Muscle layer of duodenum (tissue), 2 donors: Measurements from ENCODE around the gene POU2AF1.
"Not testable (repeated sequence)": the region's sequence is repeated elsewhere in the genome, so short reads cannot be mapped to it uniquely, and the experiment has no call there.

Experiments
- H3K27ac ChIP-seq: one replicate; pipeline ENCODE4 v1.7.0; 2013; ENCODE audit warnings: mild to moderate bottlenecking, low read length
- H3K27me3 ChIP-seq: one replicate; pipeline ENCODE4 v1.7.0; 2013; ENCODE audit warnings: low read depth, mild to moderate bottlenecking, control low read depth, low read length
- H3K36me3 ChIP-seq, 2 donors: one replicate each; pipeline ENCODE4 v1.7.0; 2013; ENCODE audit warnings: low read length in 2 of 2, control low read depth in 1 of 2, mild to moderate bottlenecking in 1 of 2; ENCODE audit not compliant: insufficient read depth in 2 of 2, control insufficient read depth in 1 of 2
- H3K4me1 ChIP-seq, 2 donors: one replicate each; pipeline ENCODE4 v1.7.0; 2013; ENCODE audit warnings: low read length in 2 of 2, mild to moderate bottlenecking in 2 of 2, control low read depth in 1 of 2, moderate library complexity in 1 of 2; ENCODE audit not compliant: insufficient read depth in 2 of 2, control insufficient read depth in 1 of 2
- H3K4me3 ChIP-seq, 2 donors: one replicate each; pipeline ENCODE4 v1.7.0; 2013; ENCODE audit warnings: low read length in 2 of 2, low read depth in 1 of 2, mild to moderate bottlenecking in 1 of 2
- H3K9me3 ChIP-seq, 2 donors: one replicate each; pipeline ENCODE4 v1.7.0; 2013; ENCODE audit warnings: low read length in 2 of 2, control low read depth in 1 of 2, mild to moderate bottlenecking in 1 of 2; ENCODE audit not compliant: control insufficient read depth in 1 of 2
- donor health status: healthy.

The POU2AF1 gene

DNA sequence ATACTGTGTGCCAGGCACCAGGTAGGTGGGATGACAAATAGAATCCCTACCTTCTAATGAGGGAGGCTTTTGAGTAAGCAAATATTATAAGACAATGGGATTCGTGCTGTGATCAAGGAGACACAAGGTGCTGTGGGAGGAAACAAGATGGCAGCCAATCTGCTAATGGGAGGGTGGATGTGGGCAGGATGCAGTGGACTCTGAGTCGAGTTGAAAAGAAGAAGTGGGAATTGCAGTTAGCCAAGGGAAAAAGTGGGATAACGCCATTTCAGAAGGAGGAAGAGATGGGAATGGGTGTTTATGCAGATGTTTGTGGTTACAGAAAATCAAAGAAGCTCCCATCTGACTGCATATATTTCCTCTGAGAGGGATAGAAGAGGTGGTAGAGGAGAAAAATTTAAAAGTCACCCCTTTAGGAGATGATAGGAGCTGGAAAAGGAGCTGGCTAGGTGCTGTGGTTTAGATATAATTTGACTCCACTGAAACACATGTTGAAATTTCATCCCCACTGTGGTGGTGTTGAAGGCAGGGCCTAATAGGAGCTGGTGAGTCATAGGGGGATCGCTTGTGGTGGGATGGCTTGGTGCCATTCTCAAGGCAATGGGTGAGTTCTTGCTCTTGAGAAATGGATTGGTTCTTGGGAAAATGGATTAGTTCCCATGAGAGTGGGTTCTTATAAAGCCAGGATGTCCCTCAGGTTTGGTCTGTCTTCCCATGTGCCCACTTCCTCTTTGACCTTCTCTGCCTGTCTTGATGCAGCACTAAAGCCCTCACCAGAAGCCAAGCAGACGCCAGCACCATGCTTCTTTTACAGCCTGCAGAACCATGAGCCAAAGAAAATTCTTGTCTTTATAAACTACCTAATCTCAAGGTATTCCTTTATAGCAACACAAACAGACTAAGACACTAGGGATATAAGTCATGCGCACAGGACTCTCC is 30.0 kb upstream of the POU2AF1 start:
- H3K4me3 ChIP-seq = no peak overlapping the region
- no peaks in the 10 kb centered on the region for H3K36me3 ChIP-seq
- H3K27me3 ChIP-seq = no peaks in the 10 kb centered on the region

DNA sequence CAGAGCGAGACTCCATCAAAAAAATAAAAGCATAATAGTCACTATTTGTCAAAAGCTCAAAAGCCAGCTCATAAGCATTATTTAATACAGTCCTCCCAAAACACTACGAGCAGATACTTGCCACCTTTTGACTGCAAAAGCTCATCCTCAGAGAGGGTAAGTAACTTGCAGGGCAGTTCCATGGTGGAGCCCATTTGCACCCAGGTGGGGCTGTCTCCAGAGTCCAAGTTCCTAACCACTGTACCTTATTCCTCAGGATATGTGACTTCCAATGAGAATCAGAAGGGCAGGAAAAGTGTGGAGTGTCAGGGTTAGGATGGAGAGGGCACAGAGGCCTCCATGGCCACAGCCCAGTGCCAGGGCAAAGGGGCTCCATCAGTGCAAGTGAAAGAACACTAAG is 28.6 kb upstream of the POU2AF1 start:
- H3K36me3 ChIP-seq = no peaks in the 10 kb centered on the region
- H3K27me3 ChIP-seq = no peaks in the 10 kb centered on the region
- no peaks in the 10 kb centered on the region for H3K4me1 ChIP-seq
- H3K9me3 ChIP-seq = no peaks in the 10 kb centered on the region
- no peak overlapping the region for H3K4me3 ChIP-seq
- H3K27ac ChIP-seq = no peak overlapping the region

More for the DNA sequence above, 30.0 kb upstream of the POU2AF1 start:
- Histone ChIP-seq H3K9me3 (no peaks in the 10 kb centered on the region), H3K4me1 (no peaks in the 10 kb centered on the region), H3K27ac (no peak overlapping the region)

DNA sequence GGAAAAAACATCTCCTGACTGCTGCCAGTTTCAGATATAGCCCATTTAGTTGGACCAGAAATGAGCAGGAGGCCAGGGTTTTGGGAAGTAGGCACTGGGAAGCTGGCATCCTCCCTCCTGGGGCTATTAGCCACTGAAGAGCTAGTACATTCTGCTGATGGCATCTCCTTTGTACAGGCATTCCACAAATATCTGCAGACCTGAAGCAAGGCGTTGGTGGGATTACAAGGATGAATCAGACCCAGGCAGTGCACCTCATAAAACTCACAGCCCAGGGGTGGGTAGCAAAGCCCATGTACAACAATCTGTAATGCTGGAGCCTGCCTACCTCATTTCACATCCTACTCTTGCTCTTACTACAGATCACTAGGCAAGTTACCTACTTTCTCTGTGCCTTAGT is 27.5 kb upstream of the POU2AF1 start:
- Histone ChIP-seq H3K36me3 (no peaks in the 10 kb centered on the region), H3K9me3 (no peaks in the 10 kb centered on the region), H3K27me3 (no peaks in the 10 kb centered on the region), H3K4me1 (no peaks in the 10 kb centered on the region), H3K27ac (no peak overlapping the region), H3K4me3 (no peak overlapping the region)

DNA sequence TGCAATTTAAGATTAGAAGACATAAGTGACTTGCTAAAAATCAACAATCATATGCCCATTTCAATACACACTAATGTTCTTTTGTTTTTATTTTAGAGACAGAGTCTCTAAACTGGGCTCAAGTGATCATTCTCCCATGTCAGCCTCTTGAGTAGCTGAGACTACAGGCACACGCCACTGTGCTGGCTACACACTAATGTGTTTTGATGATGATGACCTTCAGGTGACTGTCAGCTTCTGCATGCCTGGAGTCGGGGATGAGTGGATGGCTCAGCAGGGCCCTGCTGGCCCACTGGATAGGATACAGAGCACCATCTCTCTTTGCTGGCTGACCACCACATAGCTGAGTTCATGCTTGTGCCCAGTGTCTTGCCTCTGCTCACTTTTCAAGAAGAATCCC is 27.0 kb upstream of the POU2AF1 start:
- Histone ChIP-seq H3K36me3 (no peaks in the 10 kb centered on the region), H3K27me3 (no peaks in the 10 kb centered on the region), H3K27ac (no peak overlapping the region), H3K9me3 (no peaks in the 10 kb centered on the region), H3K4me1 (no peaks in the 10 kb centered on the region), H3K4me3 (no peak overlapping the region)

DNA sequence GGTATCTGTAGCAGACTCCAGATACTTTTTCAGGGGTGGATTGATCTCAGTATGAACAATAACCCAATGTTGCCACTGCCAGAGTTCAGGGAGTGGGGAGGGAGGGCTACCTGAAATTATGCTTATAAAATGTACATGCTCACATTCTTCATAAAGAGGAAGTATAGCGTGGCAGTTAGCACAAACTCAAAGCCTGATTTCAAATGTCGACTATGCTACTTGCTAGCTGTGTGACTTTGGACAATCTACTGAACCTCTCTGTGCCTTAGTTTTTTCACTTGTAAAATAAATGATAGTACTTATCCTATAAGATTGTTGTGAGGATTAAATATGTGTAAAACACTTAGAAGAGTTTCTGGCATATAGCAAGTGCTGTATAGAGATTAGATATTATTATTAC is 26.5 kb upstream of the POU2AF1 start:
- Histone ChIP-seq H3K4me1 (no peaks in the 10 kb centered on the region), H3K9me3 (no peaks in the 10 kb centered on the region), H3K36me3 (no peaks in the 10 kb centered on the region), H3K27ac (no peak overlapping the region), H3K4me3 (no peak overlapping the region), H3K27me3 (no peaks in the 10 kb centered on the region)

DNA sequence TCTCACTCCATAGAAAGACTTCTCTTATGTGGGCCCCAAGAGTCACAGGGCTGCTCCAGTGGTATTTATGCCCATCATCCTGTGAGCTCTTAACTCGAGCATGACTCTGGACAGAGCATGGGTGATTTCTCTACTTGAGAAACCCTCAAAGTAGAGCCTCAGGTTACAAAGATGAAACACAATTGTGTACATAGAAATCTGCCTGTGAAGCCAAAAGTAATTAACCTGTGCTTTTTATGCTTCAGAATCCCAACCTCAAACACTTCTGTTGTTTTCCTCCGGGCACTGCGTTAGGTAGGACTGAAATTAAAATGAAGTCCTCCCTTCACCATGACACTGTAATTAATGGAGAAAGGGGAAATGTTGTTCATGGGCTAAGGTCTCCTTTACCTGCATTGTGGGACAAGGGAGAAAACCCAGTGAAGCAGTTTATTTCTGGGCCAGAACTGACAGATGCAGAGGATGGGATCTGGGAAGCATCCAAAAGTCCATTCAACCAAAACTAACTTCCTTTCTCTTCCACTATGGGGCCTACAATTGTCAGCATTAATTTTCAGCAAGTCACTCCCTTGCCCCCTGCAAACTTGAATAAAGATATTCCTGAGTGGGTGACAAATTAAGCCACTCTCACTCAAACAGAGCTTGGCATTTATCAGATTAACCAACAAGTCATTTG is 24.1 kb upstream of the POU2AF1 start:
- H3K36me3 ChIP-seq = no peaks in the 10 kb centered on the region
- H3K27me3 ChIP-seq = no peaks in the 10 kb centered on the region
- no peaks in the 10 kb centered on the region for H3K9me3 ChIP-seq
- H3K27ac ChIP-seq = no peak overlapping the region
- no peaks in the 10 kb centered on the region for H3K4me1 ChIP-seq
- H3K4me3 ChIP-seq = no peak overlapping the region

DNA sequence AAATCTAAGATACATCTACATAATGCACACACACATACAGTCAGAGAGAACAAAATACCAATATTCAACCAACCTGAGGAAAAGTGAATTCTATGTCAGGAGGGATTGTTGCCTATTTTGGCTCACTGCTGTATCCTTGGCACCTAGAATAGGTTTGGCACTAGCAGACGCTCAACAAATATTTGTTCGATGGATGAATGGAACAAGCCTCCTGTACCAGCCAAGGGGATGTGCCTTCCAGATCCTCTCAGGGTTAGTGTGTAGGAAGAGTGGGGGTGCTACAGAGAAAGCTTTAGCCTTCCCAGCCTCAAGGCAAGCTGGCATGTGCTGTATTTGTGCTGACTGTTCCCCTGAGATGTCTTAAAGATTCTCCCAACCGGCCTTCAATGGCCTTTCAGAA is 23.3 kb upstream of the POU2AF1 start:
- Histone ChIP-seq H3K27me3 (no peaks in the 10 kb centered on the region), H3K4me3 (no peak overlapping the region), H3K9me3 (no peaks in the 10 kb centered on the region), H3K36me3 (no peaks in the 10 kb centered on the region), H3K27ac (no peak overlapping the region), H3K4me1 (no peaks in the 10 kb centered on the region)

DNA sequence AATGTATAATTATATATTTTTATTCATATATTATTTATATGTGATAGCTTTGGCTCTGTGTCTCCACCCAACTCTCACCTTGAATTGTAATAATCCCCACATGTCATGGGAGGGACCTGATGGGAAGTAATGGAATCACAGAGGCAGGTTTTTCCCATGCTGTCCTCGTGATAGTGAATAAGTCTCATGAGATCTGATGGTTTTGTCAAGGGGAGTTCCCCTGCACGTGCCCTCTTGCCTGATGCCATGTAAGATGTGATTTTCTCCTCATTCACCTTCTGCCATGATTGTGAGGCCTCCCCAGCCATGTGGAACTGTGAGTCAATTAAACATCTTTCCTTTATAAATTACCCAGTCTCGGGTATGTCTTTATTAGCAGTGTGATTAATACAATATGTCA is 22.9 kb upstream of the POU2AF1 start:
- H3K4me1 ChIP-seq, H3K27me3 ChIP-seq, H3K27ac ChIP-seq, H3K4me3 ChIP-seq, H3K36me3 ChIP-seq, H3K9me3 ChIP-seq: not testable (repeated sequence)

DNA sequence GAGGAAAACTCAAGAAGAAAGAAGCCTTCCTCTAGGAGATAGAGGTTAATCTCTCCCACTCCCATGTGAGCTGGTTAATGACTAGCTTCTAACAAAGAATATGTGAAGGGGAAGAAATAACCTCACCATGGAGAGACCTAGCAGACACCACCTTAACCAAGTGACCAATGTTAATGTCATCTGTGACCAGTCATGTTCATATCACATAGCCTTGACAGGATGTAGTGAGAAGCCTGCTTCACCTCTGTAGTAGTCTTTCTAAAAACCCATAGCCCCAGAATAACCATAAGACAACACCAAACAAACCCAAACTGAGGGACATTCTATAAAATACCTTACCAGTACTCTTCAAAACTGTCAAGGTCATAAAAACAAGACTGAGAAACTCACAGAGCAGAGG is 21.5 kb upstream of the POU2AF1 start:
- no peaks in the 10 kb centered on the region for H3K9me3 ChIP-seq

DNA sequence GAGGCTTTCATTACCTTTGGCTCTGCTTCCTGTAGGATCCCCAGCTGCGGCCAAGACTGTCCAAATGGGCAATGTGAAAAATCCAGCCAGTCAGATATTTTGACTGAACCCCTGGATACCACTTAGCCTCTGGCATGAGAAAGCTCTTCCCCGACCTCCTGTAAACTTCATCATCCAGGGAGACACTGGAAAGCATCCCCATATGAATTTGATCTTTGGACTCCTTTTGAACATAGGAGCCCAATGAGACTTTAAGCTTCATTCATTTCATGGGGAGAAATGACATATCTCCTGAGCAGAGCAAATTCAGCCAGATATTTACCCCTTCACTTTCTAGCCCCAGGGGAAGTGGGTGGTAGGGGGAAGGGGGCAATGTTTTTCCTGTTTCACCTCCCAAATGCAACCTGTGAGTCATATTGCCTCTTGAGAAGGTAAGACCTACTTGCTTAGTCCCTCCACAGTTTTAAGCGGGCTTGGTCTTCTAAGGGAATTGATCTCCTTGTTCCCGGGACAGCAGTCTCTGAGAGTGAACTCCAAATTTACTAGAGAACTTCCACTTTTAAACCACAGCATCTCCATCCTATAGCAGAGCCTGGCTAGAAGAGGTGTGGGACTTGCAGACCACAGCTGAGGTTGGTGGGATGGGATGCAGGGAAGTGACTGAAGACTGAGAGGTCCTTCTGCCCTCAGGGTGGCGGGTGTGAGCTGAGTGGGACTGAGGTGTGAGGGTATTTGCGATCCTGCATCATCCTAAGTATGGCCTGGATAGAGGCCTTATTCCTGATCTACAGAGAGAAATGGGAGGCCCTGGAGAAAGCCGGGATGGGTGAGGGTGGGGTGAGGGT is 20.3 kb upstream of the POU2AF1 start:
- Histone ChIP-seq H3K9me3 (no peaks in the 10 kb centered on the region), H3K4me1 (no peaks in the 10 kb centered on the region), H3K4me3 (no peak overlapping the region), H3K27me3 (no peaks in the 10 kb centered on the region), H3K36me3 (no peaks in the 10 kb centered on the region), H3K27ac (no peak overlapping the region)

More for the DNA sequence above, 21.5 kb upstream of the POU2AF1 start:
- Histone ChIP-seq H3K27ac (no peak overlapping the region), H3K4me3 (no peak overlapping the region), H3K27me3 (no peaks in the 10 kb centered on the region), H3K36me3 (no peaks in the 10 kb centered on the region), H3K4me1 (no peaks in the 10 kb centered on the region)

DNA sequence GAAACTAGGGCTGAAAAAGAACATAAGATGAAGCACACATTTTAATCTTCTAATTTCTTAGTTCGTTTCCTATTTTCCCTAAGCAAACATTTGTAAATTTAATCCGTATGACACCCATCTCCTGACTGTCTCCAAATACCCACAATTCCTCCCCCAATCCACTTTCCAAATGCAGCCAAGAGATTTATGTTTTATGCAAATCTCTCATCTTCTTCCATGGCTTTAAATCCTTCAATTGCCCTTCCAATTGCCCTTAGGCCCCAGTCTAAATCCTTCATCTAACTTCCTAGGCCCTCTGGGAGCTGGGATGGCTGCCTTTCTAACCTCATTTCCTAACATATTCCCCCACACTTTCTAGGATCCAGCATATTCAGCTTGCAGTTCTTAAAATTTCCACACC is 18.0 kb upstream of the POU2AF1 start:
- no peaks in the 10 kb centered on the region for H3K27me3 ChIP-seq
- no peaks in the 10 kb centered on the region for H3K4me1 ChIP-seq
- no peak overlapping the region for H3K27ac ChIP-seq
- no peaks in the 10 kb centered on the region for H3K36me3 ChIP-seq
- H3K4me3 ChIP-seq = no peak overlapping the region
- H3K9me3 ChIP-seq = no peaks in the 10 kb centered on the region
